ENCODE measurements around the gene IL1RAPL2.
"Not testable (repeated sequence)": the region's sequence is repeated elsewhere in the genome, so short reads cannot be mapped to it uniquely, and the experiment has no call there.

IL1RAPL2 gene

GRCh38 chrX:104670051-104670450, 104.1 kb downstream of the IL1RAPL2 start:
- DNase-seq (ENCODE audit: low spot score), result no peak

GRCh38 chrX:104677517-104677916, 111.5 kb downstream of the IL1RAPL2 start:
- DNase-seq (ENCODE audit: low spot score), result not testable (repeated sequence)

- DNase-seq (ENCODE audit: low spot score), result no peak
These were observed 113.2 kb downstream of the IL1RAPL2 start for GRCh38 chrX:104679175-104679574.

GRCh38 chrX:104681214-104681613, 115.2 kb downstream of the IL1RAPL2 start:
- DNase-seq (ENCODE audit: low spot score), result no peak

- DNase-seq (ENCODE audit: low spot score), result no peak
These were observed 118.1 kb downstream of the IL1RAPL2 start for GRCh38 chrX:104684077-104684476.

GRCh38 chrX:104695593-104695992, 129.6 kb downstream of the IL1RAPL2 start:
- no peak for DNase-seq (ENCODE audit: low spot score)

GRCh38 chrX:104696667-104697066, 130.7 kb downstream of the IL1RAPL2 start:
- no peak for DNase-seq (ENCODE audit: low spot score)

- no peak for DNase-seq (ENCODE audit: low spot score)
These were observed 131.3 kb downstream of the IL1RAPL2 start for GRCh38 chrX:104697294-104697693.

GRCh38 chrX:104707042-104707441, 141.0 kb downstream of the IL1RAPL2 start:
- no peak for DNase-seq (ENCODE audit: low spot score)

- no peak for DNase-seq (ENCODE audit: low spot score)
These were observed 141.6 kb downstream of the IL1RAPL2 start for GRCh38 chrX:104707572-104707971.

GRCh38 chrX:104712515-104712914, 146.5 kb downstream of the IL1RAPL2 start:
- no peak for DNase-seq (ENCODE audit: low spot score)

GRCh38 chrX:104721854-104722253, 155.9 kb downstream of the IL1RAPL2 start:
- DNase-seq (ENCODE audit: low spot score), result no peak

GRCh38 chrX:104728456-104728855, 162.5 kb downstream of the IL1RAPL2 start:
- DNase-seq (ENCODE audit: low spot score), result no peak

GRCh38 chrX:104742355-104742754, 176.4 kb downstream of the IL1RAPL2 start:
- DNase-seq (ENCODE audit: low spot score), result no peak

GRCh38 chrX:104745152-104745551, 179.2 kb downstream of the IL1RAPL2 start:
- no peak for DNase-seq (ENCODE audit: low spot score)

- DNase-seq (ENCODE audit: low spot score), result no peak
These were observed 184.1 kb downstream of the IL1RAPL2 start for GRCh38 chrX:104749951-104750610.

- DNase-seq (ENCODE audit: low spot score), result no peak
These were observed 196.6 kb downstream of the IL1RAPL2 start for GRCh38 chrX:104762641-104763040.

- no peak for DNase-seq (ENCODE audit: low spot score)
These were observed 223.8 kb downstream of the IL1RAPL2 start for GRCh38 chrX:104789784-104790183.

- no peak for DNase-seq (ENCODE audit: low spot score)
These were observed 229.8 kb downstream of the IL1RAPL2 start for GRCh38 chrX:104795804-104796203.

- DNase-seq (ENCODE audit: low spot score), result no peak
These were observed 237.2 kb downstream of the IL1RAPL2 start for GRCh38 chrX:104803219-104803618.

- no peak for DNase-seq (ENCODE audit: low spot score)
These were observed 240.3 kb downstream of the IL1RAPL2 start for GRCh38 chrX:104806346-104806745.

GRCh38 chrX:104833401-104833800, 267.4 kb downstream of the IL1RAPL2 start:
- no peak for DNase-seq (ENCODE audit: low spot score)

- DNase-seq (ENCODE audit: low spot score), result no peak
These were observed 276.6 kb downstream of the IL1RAPL2 start for GRCh38 chrX:104842646-104843045.

- DNase-seq (ENCODE audit: low spot score), result no peak
These were observed 286.2 kb downstream of the IL1RAPL2 start for GRCh38 chrX:104852241-104852640.
